ENCODE data around the gene CENPS. TPM values are rescaled to one million over a fixed set of nuclear protein-coding genes. Genes with fewer than 3 reads are reported as not detected.
"Not testable (repeated sequence)": the region's sequence is repeated elsewhere in the genome, so short reads cannot be mapped to it uniquely, and the experiment has no call there.

Gene CENPS
- total and polyA plus RNA-seq, 2 experiments from 2014 or later, result 8.8 to 21.1 TPM

GRCh38 chr1:10426535-10426848, 3.7 kb upstream of the CENPS start:
- not testable (repeated sequence) for H3K27me3 ChIP-seq; H3K4me1 ChIP-seq (ENCODE audit: insufficient read depth); H3K4me3 ChIP-seq; H3K4me2 ChIP-seq; DNase-seq (ENCODE audit: low spot score); H3K36me3 ChIP-seq (replicated peaks; ENCODE audit: insufficient read depth, low read depth); H4K20me1 ChIP-seq (ENCODE audit: insufficient read depth, poor library complexity, severe bottlenecking); H3K9me3 ChIP-seq (ENCODE audit: low read depth); H2AFZ ChIP-seq; H3K27ac ChIP-seq; H3K79me2 ChIP-seq; H3K9me2 ChIP-seq (replicated peaks; ENCODE audit: insufficient read depth)
- WGBS (ENCODE audit: low lambda C conversion rate, missing lambda C conversion rate), result 91% methylated on average over 15 of the region's 21 CpGs

GRCh38 chr1:10428984-10429383, 1.2 kb upstream of the CENPS start:
- Histone ChIP-seq H3K27ac (no peak overlapping the region), H3K4me2 (no peak overlapping the region), H2AFZ (no peak overlapping the region), H3K27me3 (no peaks in the 10 kb centered on the region), H3K9me3 (ENCODE audit: low read depth) (no peaks in the 10 kb centered on the region), H3K79me2 (peaks cover 16% of the 10 kb centered on the region), H3K36me3 (replicated peaks; ENCODE audit: insufficient read depth, low read depth) (no peaks in the 10 kb centered on the region), H3K4me1 (ENCODE audit: insufficient read depth) (peaks cover 11% of the 10 kb centered on the region), H4K20me1 (ENCODE audit: insufficient read depth, poor library complexity, severe bottlenecking) (no peaks in the 10 kb centered on the region), H3K9me2 (replicated peaks; ENCODE audit: insufficient read depth) (no peaks in the 10 kb centered on the region), H3K4me3 (no peak overlapping the region)
- 92% methylated on average over 5 of the region's 5 CpGs for whole genome bisulfite sequencing (ENCODE audit: low lambda C conversion rate, missing lambda C conversion rate)
- TF ChIP-seq CTCF (IDR thresholded peaks at IDR 0.05; ENCODE audit: poor library complexity) (no peak), EZH2 (IDR thresholded peaks at IDR 0.05; ENCODE audit: borderline replicate concordance) (no peak), EZH2phosphoT487 (IDR thresholded peaks at IDR 0.05; ENCODE audit: low read depth, severe bottlenecking, unreplicated experiment) (no peak)
- DNase-seq (ENCODE audit: low spot score), result no peak

- peaks cover 16% of the 10 kb centered on the region for H3K79me2 ChIP-seq
- no peak overlapping the region for H3K27ac ChIP-seq
- H3K27me3 ChIP-seq, result no peaks in the 10 kb centered on the region
- TF ChIP-seq CTCF (IDR thresholded peaks at IDR 0.05; ENCODE audit: poor library complexity), result no peak
- no peak for TF ChIP-seq EZH2 (IDR thresholded peaks at IDR 0.05; ENCODE audit: borderline replicate concordance)
- no peak for TF ChIP-seq EZH2phosphoT487 (IDR thresholded peaks at IDR 0.05; ENCODE audit: low read depth, severe bottlenecking, unreplicated experiment)
- H3K9me3 ChIP-seq (ENCODE audit: low read depth), result no peaks in the 10 kb centered on the region
- H2AFZ ChIP-seq, result peak overlapping the region; percentile 73
- H3K9me2 ChIP-seq (replicated peaks; ENCODE audit: insufficient read depth), result no peaks in the 10 kb centered on the region
- WGBS (ENCODE audit: low lambda C conversion rate, missing lambda C conversion rate), result 47% methylated on average over 16 of the region's 16 CpGs
- H3K4me2 ChIP-seq, result peak overlapping the region; percentile 93
- H3K36me3 ChIP-seq (replicated peaks; ENCODE audit: insufficient read depth, low read depth), result no peaks in the 10 kb centered on the region
- H3K4me3 ChIP-seq, result peak overlapping the region; percentile 81
- H4K20me1 ChIP-seq (ENCODE audit: insufficient read depth, poor library complexity, severe bottlenecking), result no peaks in the 10 kb centered on the region
- DNase-seq (ENCODE audit: low spot score), result no peak
- H3K4me1 ChIP-seq (ENCODE audit: insufficient read depth), result peaks cover 11% of the 10 kb centered on the region
Measured at GRCh38 chr1:10429868-10430215, 391 bp upstream of the CENPS start.

GRCh38 chr1:10431070-10431730, 967 bp downstream of the CENPS start:
- Histone ChIP-seq H3K36me3 (replicated peaks; ENCODE audit: insufficient read depth, low read depth) (no peaks in the 10 kb centered on the region), H3K27ac (peak overlapping the region; percentile 83), H3K4me2 (peak overlapping the region; percentile 93), H3K4me1 (ENCODE audit: insufficient read depth) (peaks cover 11% of the 10 kb centered on the region), H3K27me3 (no peaks in the 10 kb centered on the region), H4K20me1 (ENCODE audit: insufficient read depth, poor library complexity, severe bottlenecking) (no peaks in the 10 kb centered on the region), H3K9me3 (ENCODE audit: low read depth) (no peaks in the 10 kb centered on the region), H2AFZ (peak overlapping the region; percentile 94), H3K9me2 (replicated peaks; ENCODE audit: insufficient read depth) (no peaks in the 10 kb centered on the region), H3K79me2 (peaks cover 16% of the 10 kb centered on the region), H3K4me3 (peak overlapping the region; percentile 81)
- TF ChIP-seq EZH2 (IDR thresholded peaks at IDR 0.05; ENCODE audit: borderline replicate concordance) (no peak), CTCF (IDR thresholded peaks at IDR 0.05; ENCODE audit: poor library complexity) (no peak), EZH2phosphoT487 (IDR thresholded peaks at IDR 0.05; ENCODE audit: low read depth, severe bottlenecking, unreplicated experiment) (no peak)
- WGBS (ENCODE audit: low lambda C conversion rate, missing lambda C conversion rate), result 31% methylated on average over 30 of the region's 30 CpGs
- peak; percentile 32 for DNase-seq (ENCODE audit: low spot score)

Measured in hepatocyte (in vitro differentiated cells).